Activated T-cell treated with anti-CD3 and anti-CD28 coated beads, Interleukin-2, amount 50 U/mL, for 1 hour (primary cell): ENCODE data around the gene MCM3.

ENCODE experiments used
- DNase-seq: peaks from one replicate; pipeline ENCODE4 v3.0.0-alpha.2; 2020

The MCM3 gene

DNA sequence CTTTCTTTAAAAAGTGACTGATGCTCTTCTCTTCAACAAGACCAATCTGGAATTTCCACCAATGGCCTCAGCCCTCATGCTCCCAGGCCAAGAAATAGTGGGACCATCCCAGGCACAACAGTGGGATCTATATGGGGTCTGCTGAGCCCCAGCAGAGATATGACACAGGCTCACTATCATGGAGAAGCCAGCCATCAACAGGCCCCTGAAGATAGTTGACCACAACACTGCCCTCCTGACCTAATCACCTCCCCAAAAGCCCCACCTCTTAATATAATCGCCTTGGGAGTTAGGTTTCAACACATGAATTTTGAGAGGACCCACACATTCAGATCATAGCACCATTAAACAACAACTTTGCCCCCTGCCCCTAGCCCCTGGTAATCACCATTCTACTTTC lies 16.8 kb upstream of the MCM3 start:
- DNase-seq, result no peak

DNA sequence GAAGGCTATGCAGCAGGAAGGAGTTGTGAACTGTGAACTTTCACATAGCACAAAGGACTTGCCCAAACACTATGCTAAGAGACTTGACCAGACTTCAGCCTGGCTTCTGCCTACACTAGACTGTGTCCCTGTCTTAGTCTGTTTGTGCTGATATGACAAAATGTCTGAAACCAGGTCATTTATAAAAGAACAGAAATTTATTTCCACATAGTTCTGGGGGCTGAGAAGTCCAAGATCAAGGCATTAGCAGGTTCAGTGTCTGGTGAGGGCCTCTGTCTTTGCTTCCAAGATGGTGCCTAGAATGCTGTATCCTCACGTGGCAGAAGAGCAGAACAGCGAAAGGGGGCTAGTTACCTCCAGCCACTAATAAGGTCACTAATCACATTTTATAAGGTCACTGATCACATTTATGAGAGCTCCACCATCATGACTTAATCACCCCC lies 16.0 kb upstream of the MCM3 start:
- no peak for DNase-seq

- no peak for DNase-seq
Observed at GRCh38 chr6:52299653-52300052, 15.1 kb upstream of the MCM3 start.

GRCh38 chr6:52297433-52297832 lies 12.9 kb upstream of the MCM3 start:
- no peak for DNase-seq

DNA sequence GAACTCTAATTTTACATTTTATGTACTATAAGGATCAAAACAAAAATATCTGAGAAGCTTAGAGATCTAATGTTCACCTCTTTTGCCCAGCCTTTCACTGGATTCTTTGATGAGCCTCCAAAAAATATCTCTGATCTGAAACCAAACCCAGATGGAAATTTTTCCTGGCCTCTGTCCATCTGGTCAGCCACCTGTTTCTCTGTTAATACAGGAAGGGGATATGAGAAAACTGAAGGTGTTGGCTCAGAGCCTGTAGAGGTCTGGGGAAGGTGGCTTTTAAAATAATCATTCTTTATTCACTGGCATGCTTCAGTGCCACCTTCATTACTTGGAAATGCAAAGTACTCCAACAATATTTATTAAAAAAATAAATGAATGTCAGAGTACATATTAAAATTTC lies 8.5 kb upstream of the MCM3 start:
- DNase-seq, result no peak

DNA sequence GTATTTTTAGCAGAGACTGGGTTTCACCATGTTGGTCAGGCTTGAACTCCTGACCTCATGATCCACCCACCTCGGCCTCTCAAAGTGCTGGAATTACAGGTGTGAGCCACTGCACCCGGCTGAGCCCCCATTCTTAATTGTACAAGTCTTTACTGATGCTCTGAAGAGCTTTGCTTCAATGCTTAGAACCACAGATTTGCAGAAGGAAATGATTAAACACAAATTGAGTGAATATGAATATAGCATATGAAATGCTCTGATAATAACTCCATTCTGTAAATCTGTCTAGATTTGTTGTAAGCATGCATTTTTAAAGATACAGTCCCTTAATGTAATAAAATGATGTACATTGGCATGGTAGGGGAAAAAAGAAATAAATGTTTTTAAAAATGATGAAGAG lies 4.3 kb upstream of the MCM3 start:
- DNase-seq, result no peak

DNA sequence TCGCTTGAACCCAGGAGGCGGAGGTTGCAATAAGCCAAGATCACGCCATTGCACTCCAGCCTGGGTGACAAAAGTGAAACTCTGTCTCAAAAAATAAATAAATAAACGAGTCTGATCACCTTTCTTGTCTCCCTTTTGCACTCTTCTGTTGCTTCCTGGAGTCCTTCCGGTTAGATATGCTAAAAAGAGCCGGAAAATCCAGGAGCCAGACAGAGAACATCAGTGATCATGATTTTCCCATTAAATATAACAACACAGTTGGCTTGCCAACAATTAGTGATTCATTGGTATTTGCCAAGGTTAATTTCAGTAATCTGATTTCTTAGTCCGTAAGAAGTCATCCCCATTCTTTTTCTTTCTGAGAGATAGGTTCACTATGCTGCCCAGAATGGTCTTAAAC lies 3.7 kb upstream of the MCM3 start:
- DNase-seq, result no peak

GRCh38 chr6:52286798-52287432 lies 2.4 kb upstream of the MCM3 start:
- DNase-seq, result peak; percentile 53

DNA sequence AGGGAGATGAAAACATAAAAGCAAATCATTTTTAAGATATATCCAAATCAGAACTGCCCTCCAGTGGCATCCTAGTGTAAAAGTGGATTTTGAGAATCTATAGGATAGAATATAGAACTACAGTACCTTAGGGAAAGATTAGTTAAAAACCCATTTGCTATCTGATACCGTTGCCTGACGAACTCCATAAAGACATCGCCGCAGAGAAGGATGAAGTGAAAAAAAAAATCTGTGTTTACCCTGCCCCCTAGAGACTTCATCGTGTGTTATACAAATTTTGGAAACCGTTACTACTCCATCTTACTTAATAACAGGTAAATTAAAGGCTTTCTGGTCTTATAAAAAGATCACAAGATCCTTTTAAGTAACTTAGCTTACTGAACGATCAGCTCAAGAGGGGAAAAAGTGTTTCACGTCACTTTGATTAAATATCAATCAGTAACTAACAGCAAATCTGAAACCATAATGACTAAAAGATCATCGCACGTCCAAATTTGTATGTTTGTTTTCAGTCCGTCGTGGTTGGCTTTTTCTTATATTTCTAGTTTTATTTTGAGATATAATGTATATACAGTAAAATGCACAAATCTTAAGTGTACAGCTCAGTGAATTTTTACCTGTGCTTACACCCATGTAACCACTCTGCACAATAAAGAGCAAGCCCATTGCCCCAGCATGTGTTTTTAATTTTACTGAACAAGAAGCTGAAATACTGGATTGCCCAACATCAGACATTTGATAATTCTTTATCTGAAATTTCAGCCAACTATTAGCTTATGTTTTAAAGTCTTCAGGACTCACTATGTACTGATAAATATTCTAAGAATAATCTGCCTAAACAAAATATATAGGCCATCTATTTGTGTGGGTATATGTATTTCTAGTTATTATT lies 881 bp upstream of the MCM3 start:
- no peak for DNase-seq

GRCh38 chr6:52284131-52284459 lies 447 bp downstream of the MCM3 start:
- no peak for DNase-seq

GRCh38 chr6:52283111-52283510 lies 1.4 kb downstream of the MCM3 start:
- no peak for DNase-seq

DNA sequence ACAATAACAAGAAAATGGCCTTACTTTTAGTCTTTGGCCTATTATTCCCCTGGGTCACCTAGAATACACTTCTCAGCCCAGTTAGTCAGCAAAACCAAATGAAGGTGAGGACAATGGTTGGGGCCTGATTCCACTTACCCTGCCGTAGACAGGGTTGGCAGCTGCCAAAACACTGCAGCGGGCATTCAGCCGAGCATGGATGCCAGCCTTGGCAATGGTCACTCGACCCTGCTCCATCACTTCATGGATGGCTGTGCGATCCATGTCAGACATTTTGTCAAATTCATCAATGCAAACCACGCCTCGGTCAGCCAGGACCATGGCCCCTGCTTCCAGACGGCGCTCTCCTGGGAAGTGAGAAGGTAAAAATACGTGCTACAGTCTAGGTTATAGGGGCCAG lies 8.4 kb downstream of the MCM3 start:
- no peak for DNase-seq

DNA sequence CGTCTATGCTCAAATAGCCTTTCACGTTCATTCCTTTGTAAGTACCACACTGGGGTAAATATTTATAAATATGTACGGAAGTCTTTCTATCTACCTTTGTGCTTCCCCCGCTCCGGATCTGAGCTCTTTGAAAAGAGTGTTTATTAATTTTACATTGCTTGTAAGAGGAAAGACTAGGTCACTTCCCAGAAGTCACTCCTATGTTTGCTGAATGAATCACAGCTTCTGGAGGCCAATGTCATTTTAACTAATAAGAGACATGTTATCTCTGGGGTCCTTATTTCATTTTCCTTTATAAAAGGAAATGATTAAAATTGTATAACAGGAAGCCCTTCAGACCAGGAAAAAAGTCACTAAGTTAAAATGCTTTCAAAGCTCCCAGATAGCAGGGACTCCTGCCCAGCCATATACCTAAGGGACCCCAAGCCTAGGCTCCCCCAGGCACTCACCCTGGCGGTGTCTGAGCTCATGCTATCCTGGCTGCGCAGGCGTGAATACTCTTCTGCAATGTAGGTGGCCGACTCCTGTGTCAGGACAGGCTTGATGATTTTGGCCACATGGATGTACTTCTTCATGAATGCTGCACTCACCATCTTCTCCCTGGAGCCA lies 12.6 kb downstream of the MCM3 start:
- no peak for DNase-seq

DNA sequence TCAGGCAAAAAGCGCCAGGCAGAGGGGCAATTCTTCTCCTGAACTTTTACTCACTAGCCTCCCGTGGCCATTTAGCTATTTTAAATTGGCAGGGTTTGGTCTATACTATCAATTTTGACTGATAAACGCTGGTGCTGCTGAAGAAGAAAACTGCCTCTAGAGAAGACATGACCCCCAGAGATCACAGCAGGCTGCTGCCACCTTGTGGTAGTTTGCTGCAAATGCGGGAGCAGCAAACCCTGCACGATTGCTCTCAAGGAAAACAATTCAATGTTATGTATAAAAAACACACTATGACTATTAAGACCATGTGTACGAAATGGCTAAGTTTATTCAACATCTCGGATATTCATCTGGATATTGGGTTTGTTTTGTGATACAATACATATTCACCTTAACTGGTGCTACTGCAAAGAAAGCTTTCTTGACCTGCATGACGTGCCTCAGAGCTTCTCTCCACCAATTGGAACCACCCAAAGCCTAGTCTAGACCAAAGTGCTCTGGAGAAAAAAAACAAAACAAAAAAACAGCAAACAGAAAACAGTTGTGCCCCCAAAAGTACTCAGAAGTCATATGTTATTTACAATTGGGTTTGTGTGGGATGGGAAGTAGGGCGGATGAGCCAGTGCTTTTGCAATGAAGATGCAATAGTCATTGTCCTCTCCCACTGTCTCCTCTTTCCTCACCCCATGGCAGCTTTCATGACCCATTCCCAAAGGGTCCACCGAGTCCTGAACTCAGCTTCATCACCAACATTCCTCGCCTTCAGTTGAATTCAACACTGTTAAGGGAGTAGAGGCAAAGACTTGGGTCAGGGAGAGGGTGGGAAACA lies 20.6 kb downstream of the MCM3 start:
- peak; percentile 71 for DNase-seq

- DNase-seq, result no peak
Observed at GRCh38 chr6:52262620-52263344, 21.8 kb downstream of the MCM3 start.

DNA sequence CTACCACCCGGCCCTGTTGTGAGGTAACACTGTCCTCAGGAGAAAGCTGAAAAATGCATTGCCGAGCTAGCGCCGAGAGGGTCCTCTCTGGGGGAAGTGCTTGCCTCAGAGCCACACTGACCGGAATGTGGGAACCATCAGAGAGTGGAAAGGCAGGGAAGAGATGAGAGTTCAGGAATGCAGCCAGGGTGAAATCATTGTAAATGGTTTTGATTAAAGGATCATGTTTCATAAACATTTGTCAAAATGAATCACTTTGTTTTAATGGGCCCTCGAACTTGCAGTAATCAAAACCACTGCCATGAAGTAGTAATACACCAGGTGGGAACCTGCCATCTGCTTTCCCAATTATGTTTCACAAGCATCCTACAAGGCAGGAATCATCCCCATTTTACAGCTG lies 23.3 kb downstream of the MCM3 start:
- no peak for DNase-seq

GRCh38 chr6:52260634-52261033 lies 23.9 kb downstream of the MCM3 start:
- DNase-seq, result no peak

- DNase-seq, result no peak
Observed at GRCh38 chr6:52255434-52255833, 29.1 kb downstream of the MCM3 start.

- DNase-seq, result no peak
Observed at GRCh38 chr6:52254731-52255378, 29.7 kb downstream of the MCM3 start.

DNA sequence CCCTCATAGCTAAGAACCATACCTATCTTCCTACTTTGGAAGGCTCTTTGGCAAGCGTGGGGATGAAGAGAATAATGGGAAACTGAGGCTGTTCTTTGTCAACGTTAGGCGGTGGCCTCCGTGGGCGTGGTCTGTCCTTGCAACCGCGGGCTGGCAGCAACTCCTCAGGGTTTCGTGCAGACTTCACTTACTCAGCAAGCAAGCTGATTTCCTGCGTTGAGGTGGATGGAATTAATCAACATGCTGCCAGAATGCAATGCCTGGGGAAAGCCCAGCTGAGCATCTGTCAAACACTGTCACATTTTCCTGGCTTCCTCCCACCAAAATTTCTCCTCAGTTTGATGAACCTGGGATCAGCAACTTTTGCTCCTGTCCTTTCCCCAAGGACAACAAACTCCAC lies 31.0 kb downstream of the MCM3 start:
- no peak for DNase-seq

DNA sequence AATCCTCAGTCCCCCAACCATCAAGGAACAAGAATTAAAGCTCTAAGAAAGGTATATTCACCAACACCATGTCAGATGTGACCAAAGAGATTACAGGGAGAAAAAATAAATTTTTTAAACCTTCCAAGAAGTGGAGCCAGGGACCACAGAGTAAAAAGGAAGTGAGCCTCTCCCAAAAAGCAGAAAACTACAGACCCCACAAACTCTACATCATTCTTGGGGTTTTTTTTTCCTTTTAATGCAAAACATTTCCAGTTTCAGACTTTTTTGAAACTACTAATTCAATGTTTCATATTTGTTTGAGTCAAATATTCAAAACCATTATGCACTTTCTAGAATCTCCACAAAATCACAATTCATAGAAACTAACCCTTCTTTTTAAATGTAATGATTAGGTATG lies 33.4 kb downstream of the MCM3 start:
- no peak for DNase-seq

DNA sequence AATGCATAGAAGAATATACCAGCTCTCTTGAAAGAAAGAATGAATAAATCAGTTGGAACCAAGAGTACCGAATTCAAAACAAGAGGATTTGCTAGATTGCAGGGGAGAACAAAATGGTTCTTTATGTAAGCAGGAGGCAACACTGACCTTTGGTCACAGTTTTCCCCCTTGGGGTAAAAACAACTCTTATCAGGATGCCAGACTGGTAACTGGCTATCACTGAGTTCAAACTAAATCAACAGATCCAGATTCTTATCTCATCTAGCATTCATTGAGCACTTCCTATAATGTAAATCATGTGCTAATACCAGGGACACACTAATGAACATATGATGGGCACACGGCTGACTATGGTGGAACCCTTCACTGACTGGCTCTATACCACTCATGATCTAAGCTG lies 35.5 kb downstream of the MCM3 start:
- DNase-seq, result no peak
